Stimulated activated memory B cell treated with anti-CD40 and anti-IgM and Interleukin-4, amounts not matched to agents 10 μg/mL and 1 μg/mL and 100 μg/mL, for 72 hours (primary cell): ENCODE data around the gene CLIP1.
"Not testable (repeated sequence)": the region's sequence is repeated elsewhere in the genome, so short reads cannot be mapped to it uniquely, and the experiment has no call there.

Source experiments
- ATAC-seq: fragments of 150-1000 bp; cut with Tn5 transposase; 2 replicates; pipeline ENCODE4 v1.10.0; 2021
- H3K27ac Mint-ChIP-seq: one replicate; pipeline ENCODE4 v1.8.0; 2022; ENCODE audit warnings: mild to moderate bottlenecking, mixed read lengths
- H3K27me3 Mint-ChIP-seq: one replicate; pipeline ENCODE4 v1.8.0; 2022; ENCODE audit warnings: mixed read lengths
- H3K36me3 Mint-ChIP-seq: one replicate; pipeline ENCODE4 v1.8.0; 2022; ENCODE audit warnings: mixed read lengths
- H3K4me1 Mint-ChIP-seq: one replicate; pipeline ENCODE4 v1.8.0; 2022; ENCODE audit warnings: mixed read lengths
- H3K4me3 Mint-ChIP-seq: one replicate; pipeline ENCODE4 v1.8.0; 2022; ENCODE audit warnings: mild to moderate bottlenecking, moderate library complexity, mixed read lengths
- H3K9me3 Mint-ChIP-seq: one replicate; pipeline ENCODE4 v1.8.0; 2022; ENCODE audit warnings: mixed read lengths

Gene CLIP1

DNA sequence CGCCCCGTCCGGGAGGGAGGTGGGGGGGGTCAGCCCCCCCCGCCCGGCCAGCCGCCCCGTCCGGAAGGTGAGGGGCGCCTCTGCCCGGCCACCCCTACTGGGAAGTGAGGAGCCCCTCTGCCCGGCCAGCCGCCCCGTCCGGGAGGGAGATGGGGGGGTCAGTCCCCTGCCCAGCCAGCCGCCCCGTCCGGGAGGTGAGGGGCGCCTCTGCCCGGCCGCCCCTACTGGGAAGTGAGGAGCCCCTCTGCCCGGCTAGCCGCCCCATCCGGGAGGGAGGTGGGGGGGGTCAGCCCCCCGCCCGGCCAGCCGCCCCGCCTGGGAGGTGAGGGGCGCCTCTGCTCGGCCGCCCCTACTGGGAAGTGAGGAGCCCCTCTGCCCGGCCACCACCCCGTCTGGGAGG, 64.9 kb downstream of the CLIP1 start:
- H3K4me3 Mint-ChIP-seq, H3K27me3 Mint-ChIP-seq, H3K27ac Mint-ChIP-seq, ATAC-seq, H3K9me3 Mint-ChIP-seq, H3K4me1 Mint-ChIP-seq: not testable (repeated sequence)
- H3K36me3 Mint-ChIP-seq, result peaks cover 48% of the 10 kb centered on the region

DNA sequence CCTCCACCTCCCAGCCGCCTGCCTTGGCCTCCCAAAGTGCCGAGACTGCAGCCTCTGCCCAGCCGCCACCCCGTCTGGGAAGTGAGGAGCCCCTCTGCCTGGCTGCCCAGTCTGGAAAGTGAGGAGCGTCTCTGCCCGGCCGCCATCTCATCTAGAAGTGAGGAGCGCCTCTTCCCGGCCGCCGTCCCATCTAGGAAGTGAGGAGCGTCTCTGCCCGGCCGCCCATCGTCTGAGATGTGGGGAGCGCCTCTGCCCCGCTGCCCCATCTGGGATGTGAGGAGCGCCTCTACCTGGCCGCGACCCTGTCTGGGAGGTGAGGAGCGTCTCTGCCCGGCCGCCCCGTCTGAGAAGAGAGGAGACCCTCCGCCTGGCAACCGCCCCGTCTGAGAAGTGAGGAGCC, 65.5 kb downstream of the CLIP1 start:
- H3K27ac Mint-ChIP-seq, H3K27me3 Mint-ChIP-seq, ATAC-seq, H3K9me3 Mint-ChIP-seq, H3K4me3 Mint-ChIP-seq, H3K4me1 Mint-ChIP-seq: not testable (repeated sequence)
- peaks cover 51% of the 10 kb centered on the region for H3K36me3 Mint-ChIP-seq

DNA sequence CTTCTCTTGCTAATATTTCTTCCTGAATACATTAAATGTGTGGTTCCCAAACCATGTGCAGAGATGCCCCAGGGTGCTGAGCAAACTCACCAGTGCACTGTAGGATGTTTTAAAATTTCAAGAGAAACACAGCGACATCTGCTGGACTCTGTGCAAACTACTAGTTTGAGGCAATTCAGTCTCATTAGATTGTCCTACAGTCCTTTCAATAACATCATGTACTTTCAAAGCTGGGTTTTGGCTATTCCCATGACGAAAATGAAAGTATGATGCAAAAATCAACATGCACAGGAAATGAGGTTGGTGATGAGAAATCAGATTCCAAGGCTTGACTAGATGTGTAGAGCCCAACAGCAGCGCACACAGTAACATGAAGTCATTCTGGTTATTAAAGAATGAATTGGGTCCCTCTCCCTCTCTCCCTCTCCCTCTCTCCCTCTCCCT, 66.3 kb downstream of the CLIP1 start:
- Mint-ChIP-seq H3K27ac (no peak overlapping the region), H3K4me3 (no peak overlapping the region), H3K27me3 (no peaks in the 10 kb centered on the region), H3K4me1 (no peaks in the 10 kb centered on the region), H3K9me3 (no peaks in the 10 kb centered on the region), H3K36me3 (peaks cover 51% of the 10 kb centered on the region)
- peak; percentile 56 for ATAC-seq

DNA sequence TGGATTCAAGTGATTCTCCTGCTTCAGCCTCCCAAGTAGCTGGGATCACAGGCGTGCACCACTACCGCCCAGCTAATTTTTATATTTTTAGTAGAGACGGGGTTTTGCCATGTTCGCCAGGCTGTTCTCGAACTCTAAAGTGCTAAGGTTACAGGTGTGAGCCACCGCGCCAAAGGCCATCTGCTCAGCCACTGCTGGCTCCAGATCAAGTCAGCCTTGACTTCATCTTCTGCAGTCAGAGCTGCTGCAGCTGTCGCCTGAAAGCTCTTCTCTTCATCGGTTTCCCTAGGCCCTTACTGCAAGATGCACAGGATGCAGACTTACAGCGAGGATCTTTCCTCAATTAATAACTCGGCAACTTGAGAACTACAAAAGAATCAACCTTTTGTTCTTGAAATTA, 66.8 kb downstream of the CLIP1 start:
- H3K27ac Mint-ChIP-seq, result no peak overlapping the region
- H3K9me3 Mint-ChIP-seq, result no peaks in the 10 kb centered on the region
- H3K4me3 Mint-ChIP-seq, result no peak overlapping the region
- H3K27me3 Mint-ChIP-seq, result no peaks in the 10 kb centered on the region
- ATAC-seq, result no peak
- H3K36me3 Mint-ChIP-seq, result peaks cover 51% of the 10 kb centered on the region
- no peaks in the 10 kb centered on the region for H3K4me1 Mint-ChIP-seq

DNA sequence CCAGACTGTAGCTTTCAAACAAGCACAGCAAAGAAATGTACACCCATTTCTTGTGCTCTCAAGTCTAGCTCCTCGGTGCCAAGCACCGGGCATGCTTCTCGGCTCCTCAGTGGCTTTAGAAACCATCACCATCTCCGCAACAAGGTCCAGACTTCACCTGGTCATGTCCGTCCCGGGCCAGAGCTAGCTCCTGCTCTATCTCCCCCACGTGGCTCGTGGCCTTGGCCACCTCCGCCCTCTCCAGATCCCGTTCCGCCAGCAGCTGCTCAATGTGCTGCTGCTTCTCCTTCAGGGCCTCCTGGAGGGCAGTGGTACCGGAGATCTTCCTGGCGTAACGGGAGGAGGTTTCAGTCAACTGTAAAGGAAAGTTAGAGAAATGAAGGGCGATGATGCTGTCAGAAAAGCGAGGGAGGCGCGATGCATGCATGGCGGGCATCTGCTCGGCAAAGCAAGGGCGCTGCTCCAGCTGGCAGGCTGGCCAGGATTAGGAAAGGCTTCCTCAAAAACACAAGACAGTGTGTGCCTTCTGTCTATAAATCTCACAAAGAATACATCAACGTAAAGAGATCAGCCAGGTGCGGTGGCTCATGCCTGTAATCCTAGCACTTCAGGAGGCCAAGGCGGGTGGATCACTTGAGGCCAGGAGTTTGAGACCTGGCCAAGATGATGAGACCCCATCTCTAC, 67.4 kb downstream of the CLIP1 start:
- Mint-ChIP-seq H3K27me3 (no peaks in the 10 kb centered on the region), H3K27ac (no peak overlapping the region), H3K9me3 (no peaks in the 10 kb centered on the region), H3K4me3 (no peak overlapping the region), H3K4me1 (no peaks in the 10 kb centered on the region), H3K36me3 (peaks cover 53% of the 10 kb centered on the region)
- no peak for ATAC-seq

DNA sequence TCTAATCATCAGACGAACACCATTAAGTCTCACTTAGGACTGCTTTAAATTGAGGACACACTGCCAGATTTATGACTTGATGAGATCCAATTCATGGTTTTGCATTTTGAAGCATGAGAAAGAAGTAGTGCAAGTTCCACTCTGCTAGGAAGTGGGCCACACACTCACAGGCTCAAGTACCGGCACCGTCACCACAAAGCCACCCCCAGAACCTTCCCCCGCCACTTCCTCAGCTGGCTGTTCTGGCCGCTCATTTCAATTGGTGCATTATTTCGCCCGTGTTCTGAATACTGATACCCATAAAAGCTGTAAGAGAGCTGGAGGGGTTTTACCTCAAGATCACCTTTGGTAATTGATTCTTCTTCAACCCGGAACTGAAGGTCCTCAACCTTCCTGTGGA, 70.1 kb downstream of the CLIP1 start:
- Mint-ChIP-seq H3K36me3 (peaks cover 55% of the 10 kb centered on the region), H3K4me1 (no peaks in the 10 kb centered on the region), H3K9me3 (no peaks in the 10 kb centered on the region), H3K27me3 (no peaks in the 10 kb centered on the region), H3K27ac (no peak overlapping the region), H3K4me3 (no peak overlapping the region)
- ATAC-seq, result no peak

DNA sequence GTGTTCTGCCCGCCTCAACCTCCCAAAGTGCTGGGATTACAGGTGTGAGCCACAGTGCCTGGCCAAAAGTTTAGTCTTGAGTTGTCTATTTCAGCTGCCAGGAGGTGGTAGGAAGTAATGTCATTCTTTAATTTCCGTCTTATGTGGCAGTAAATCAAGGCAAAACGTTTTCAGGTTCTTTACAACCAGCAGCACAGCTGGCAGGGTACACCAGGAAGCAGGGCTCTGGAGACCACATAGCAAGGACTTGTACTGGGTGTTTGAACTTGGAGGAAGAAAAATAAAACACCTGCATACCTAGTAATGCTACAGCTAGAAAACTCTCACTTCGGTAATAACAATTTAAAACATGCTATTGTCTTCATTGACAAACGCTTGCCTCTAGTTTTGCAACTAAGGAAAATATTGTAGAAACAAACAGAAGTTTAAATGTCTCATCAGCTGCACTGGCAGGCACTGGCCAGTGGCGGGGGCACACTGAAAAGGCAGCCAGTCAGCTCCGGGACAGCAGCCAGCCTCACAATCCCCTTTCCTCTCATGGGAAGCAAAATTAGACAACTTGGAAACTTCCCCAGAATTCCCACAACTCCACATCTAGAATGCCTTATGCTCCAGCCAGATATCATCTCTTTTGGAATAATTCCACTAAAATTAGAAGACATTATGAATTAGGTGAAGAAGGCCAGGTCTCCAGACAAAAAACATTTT, 72.2 kb downstream of the CLIP1 start:
- no peak for ATAC-seq
- Mint-ChIP-seq H3K27me3 (no peaks in the 10 kb centered on the region), H3K4me1 (no peaks in the 10 kb centered on the region), H3K27ac (no peak overlapping the region), H3K4me3 (no peak overlapping the region), H3K9me3 (no peaks in the 10 kb centered on the region), H3K36me3 (peaks cover 47% of the 10 kb centered on the region)

DNA sequence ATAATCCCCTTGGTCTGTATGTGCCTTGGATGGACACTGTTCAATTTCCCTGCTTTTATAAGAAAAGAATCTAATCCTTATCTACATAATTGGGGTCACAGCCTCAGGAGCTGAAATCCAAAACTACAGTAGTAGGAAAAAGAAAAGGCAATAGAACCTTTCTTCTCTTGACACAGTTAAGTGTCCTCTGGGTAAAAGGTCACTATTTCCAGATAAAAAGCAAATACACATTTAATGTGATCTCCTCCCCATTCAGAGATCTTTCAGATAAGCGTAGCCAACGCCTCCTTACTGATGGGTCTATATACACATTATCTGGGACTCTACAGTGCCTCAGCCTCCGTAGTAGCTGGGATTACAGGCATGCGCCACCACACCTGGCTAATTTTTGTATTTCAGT, 73.4 kb downstream of the CLIP1 start:
- H3K4me1 Mint-ChIP-seq, result no peaks in the 10 kb centered on the region
- no peak overlapping the region for H3K4me3 Mint-ChIP-seq
- H3K27me3 Mint-ChIP-seq, result no peaks in the 10 kb centered on the region
- no peak overlapping the region for H3K27ac Mint-ChIP-seq
- ATAC-seq, result no peak
- H3K9me3 Mint-ChIP-seq, result no peaks in the 10 kb centered on the region
- peaks cover 38% of the 10 kb centered on the region for H3K36me3 Mint-ChIP-seq

DNA sequence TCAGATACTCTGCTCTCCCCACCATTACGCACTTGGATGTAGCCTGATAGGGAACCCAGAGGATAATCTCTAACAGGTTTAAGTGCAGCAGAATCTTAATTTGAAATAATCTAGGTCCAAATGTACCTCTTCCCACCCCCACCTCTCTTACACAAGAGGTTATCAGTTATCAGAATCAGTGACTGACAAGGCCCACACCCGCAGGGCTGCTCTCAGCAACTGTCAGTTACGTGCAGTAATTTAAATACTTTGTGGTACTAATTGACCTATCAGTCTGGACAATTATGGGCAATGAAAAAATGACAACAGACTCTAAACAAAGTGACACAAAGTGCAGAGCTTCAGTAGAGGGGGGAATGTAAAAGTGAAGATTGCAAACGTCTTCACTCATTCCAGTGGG, 74.0 kb downstream of the CLIP1 start:
- Mint-ChIP-seq H3K9me3 (no peaks in the 10 kb centered on the region), H3K27me3 (no peaks in the 10 kb centered on the region), H3K36me3 (peaks cover 40% of the 10 kb centered on the region), H3K4me1 (no peaks in the 10 kb centered on the region), H3K4me3 (no peak overlapping the region), H3K27ac (no peak overlapping the region)
- no peak for ATAC-seq

DNA sequence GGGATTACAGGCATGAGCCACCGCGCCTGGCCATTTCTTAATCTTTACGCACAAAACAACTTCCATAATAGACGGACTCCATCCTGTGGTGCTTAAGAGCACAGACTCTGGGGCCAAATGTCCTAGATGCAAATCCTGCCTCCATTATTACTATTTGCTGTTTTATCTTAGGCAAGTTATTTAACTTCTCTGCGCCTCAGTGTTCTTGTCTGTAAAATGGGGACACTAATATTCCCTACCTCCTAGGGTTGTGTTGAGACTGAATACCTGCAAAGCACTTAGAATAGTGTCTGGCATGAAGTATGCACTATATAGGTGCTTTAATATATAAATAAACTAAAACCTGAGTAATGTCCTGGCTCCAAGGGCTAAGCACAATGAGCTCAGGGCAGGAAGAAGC, 76.4 kb downstream of the CLIP1 start:
- Mint-ChIP-seq H3K27ac (no peak overlapping the region), H3K36me3 (peaks cover 31% of the 10 kb centered on the region), H3K9me3 (no peaks in the 10 kb centered on the region), H3K4me1 (no peaks in the 10 kb centered on the region), H3K4me3 (no peak overlapping the region), H3K27me3 (no peaks in the 10 kb centered on the region)
- ATAC-seq, result no peak

DNA sequence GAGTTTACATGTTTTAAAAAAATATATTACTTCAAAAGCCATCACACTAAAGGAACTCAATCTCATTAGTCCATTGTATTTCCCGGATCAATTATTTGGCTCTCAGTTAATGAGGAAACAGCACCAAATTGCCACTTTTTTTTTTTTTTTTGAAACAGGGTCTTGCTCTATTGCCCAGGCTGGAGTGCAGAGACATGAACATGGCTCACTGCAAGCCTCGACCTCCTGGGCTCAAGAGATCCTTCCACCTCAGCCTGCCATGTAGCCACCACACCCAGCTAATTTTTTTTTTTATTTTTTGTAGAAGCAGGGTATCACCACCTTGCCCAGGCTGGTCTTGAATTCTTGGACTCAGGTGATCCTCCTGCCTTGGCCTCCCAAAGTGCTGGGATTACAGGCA, 77.4 kb downstream of the CLIP1 start:
- Mint-ChIP-seq H3K9me3 (no peaks in the 10 kb centered on the region), H3K36me3 (peaks cover 26% of the 10 kb centered on the region), H3K27me3 (no peaks in the 10 kb centered on the region), H3K4me3 (no peak overlapping the region), H3K27ac (no peak overlapping the region), H3K4me1 (no peaks in the 10 kb centered on the region)
- no peak for ATAC-seq

DNA sequence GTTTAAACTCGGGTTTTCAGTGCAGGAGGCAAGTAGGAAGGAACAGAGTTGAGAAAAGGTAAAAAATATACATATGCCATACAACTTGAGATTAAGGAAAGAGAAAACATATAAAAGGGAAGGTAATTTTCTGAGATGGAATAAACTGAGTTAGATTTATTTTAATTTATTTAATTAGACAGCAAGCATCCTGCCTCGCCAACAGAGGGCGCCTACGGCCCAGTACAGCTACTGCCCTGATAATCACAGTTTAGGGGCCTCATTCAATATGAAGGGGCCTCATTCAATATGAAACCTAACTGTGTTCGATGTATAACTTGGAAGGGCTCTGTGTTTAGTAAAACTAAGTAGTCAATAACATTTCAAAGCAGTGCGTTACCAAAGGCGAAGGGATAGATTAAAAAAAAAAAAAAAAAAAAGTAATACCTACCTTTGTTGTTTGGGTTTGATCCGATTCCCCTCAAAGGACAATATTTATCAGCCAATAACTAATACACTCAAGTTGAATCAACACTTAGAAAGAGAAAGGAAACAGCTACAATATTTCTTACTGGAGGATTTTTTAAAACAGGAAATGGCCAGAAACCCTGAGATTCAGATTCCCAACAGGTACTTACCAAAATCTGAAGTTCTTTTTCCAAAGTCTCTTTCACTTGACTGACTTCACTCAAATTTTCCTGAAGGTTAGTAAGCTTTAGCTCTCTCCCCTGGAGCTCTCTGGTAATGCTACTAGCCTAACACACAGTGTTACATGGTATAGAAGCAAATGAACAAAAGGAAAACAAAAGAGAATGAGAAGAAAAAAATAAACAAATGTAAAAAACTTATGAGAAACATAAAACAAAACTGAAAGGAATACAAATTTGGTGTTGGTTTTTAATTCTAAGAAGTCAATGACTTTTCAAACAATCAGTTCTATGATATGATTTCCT, 86.2 kb downstream of the CLIP1 start:
- ATAC-seq, result no peak
- Mint-ChIP-seq H3K36me3 (peaks cover 45% of the 10 kb centered on the region), H3K4me3 (no peak overlapping the region), H3K27me3 (no peaks in the 10 kb centered on the region), H3K27ac (no peak overlapping the region), H3K4me1 (peaks cover 15% of the 10 kb centered on the region), H3K9me3 (no peaks in the 10 kb centered on the region)

DNA sequence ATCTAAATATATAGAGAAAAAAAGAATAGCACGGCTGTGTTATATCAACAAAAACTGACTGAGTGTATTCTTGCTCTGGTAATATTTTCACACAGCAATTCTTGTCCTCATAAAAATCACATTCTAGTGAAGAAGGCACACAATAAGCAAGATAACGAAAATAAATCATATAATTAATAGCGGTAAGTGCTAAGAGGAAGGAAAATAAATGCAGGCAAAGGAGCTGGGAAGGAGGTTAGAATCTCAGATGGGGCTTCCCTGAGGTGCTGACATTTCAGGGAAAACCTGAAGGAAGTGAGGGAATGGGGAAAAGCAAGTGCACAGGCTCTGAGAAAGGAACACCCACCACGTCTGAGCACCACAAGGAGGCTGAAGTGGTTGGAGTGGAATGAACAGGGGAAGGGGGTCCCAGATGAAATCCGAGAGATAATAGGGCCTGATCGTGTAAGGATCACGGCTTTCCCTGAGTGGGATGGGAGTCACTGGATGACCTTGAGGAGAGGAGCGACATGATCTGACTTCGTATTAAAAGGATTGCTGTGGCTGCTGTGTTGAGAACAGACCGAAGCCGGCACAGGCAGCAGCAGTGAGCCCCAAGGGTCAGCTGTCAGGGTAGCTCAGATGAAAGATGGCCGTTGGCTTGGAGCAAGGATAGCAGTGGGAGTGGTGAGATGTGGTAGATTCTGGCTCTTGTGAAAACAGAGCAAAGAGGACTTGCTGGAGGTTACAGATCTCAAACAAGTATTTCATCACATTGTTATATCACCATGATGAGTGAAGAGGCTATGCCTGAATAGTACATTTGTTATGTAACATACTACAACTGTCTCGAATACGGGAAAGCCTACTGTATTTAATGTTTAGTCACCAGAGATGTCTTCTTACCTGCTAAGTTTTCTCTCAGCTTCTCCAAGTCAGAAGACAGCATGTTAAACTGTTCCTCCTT, 89.1 kb downstream of the CLIP1 start:
- Mint-ChIP-seq H3K36me3 (peaks cover 46% of the 10 kb centered on the region), H3K9me3 (no peaks in the 10 kb centered on the region), H3K4me1 (peaks cover 15% of the 10 kb centered on the region), H3K4me3 (no peak overlapping the region), H3K27ac (no peak overlapping the region), H3K27me3 (no peaks in the 10 kb centered on the region)
- ATAC-seq, result no peak

DNA sequence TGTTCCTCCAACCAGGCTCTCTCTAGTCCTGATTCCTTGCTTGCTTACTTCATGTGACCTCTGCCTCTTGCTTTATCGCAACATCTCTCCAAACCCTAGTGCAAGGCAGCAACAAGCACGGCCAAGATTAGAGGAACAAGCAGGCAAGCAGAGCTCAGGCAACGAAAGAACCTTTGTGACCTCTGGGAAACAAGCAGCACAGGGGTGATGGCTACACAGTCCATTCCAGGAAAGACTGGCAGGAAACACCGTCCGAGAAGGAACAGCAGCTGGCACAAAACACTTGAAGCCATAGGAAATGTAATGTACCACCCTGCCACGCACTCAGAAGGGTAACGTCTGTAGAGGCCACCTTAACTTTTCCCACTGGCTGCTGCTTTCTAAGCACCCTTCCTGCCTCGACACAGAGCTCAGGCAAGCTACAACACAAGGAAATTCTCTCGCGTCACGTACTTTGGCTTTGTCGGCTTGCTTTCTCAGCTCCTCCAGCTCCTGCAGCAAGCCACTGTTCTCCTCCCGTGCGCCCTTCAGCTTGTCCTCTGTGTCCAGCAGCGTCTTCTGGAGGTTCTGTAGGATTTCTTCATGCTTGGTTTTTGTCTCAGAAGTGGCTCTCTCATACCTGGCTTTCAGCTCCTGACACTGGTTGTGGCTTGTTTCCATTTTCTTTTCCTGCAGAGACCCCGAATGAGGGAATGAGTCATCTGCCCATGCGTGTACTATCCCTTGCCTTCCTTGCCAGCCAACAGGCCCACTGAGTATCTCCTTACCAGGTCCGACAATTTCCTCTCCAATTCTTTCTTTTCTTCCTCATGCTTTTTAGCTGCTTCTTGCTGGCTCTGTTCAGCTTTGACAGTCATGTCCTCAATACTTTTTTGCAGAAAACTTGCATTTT, 94.7 kb downstream of the CLIP1 start:
- Mint-ChIP-seq H3K4me3 (no peak overlapping the region), H3K27ac (no peak overlapping the region), H3K4me1 (no peaks in the 10 kb centered on the region), H3K9me3 (no peaks in the 10 kb centered on the region), H3K27me3 (no peaks in the 10 kb centered on the region), H3K36me3 (peaks cover 38% of the 10 kb centered on the region)
- no peak for ATAC-seq
